GM21515 (cell line): ENCODE data around the gene LANCL1.

ENCODE experiments used
- ATAC-seq: cut with Tn5 transposase; IDR thresholded peaks from one replicate; pipeline ENCODE4 v1.9.1; 2021; ENCODE audit not compliant: unreplicated experiment

LANCL1 gene, protein sequence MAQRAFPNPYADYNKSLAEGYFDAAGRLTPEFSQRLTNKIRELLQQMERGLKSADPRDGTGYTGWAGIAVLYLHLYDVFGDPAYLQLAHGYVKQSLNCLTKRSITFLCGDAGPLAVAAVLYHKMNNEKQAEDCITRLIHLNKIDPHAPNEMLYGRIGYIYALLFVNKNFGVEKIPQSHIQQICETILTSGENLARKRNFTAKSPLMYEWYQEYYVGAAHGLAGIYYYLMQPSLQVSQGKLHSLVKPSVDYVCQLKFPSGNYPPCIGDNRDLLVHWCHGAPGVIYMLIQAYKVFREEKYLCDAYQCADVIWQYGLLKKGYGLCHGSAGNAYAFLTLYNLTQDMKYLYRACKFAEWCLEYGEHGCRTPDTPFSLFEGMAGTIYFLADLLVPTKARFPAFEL

GRCh38 chr2:210476194-210477128, at the start of gene LANCL1:
TSS of gene LANCL1 (minus strand) at chr2:210476759. CDS start at chr2:210476396, 363 bp downstream.
- peak; percentile 100 for ATAC-seq

DNA sequence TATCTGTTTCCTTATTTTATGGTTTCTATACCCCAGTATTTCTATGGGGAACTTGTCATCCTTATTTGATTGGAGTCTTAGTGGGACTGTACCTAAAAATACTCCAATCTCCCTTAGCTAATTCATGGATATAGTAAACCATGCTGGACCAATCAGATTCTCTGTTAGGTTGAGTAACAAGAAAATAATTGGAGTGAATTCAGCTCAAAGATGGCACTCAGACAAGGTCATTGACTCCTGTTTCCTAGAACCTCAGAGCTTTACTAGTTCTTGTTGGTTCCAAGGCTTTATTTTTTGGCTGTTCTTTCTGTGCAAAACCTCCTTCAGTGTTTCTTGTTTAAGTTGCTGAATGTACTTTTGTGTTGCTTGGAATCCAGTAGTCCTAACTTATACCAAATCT, 48.0 kb upstream of the LANCL1 start:
- ATAC-seq: no peak

- no peak for ATAC-seq
Observed at GRCh38 chr2:210523650-210524289, 47.2 kb upstream of the LANCL1 start.

- no peak for ATAC-seq
Observed at GRCh38 chr2:210522399-210522798, 45.8 kb upstream of the LANCL1 start.

GRCh38 chr2:210519594-210519993, 43.0 kb upstream of the LANCL1 start:
- ATAC-seq: no peak

- no peak for ATAC-seq
Observed at GRCh38 chr2:210517264-210517663, 40.7 kb upstream of the LANCL1 start.

- no peak for ATAC-seq
Observed at GRCh38 chr2:210515911-210516310, 39.4 kb upstream of the LANCL1 start.

DNA sequence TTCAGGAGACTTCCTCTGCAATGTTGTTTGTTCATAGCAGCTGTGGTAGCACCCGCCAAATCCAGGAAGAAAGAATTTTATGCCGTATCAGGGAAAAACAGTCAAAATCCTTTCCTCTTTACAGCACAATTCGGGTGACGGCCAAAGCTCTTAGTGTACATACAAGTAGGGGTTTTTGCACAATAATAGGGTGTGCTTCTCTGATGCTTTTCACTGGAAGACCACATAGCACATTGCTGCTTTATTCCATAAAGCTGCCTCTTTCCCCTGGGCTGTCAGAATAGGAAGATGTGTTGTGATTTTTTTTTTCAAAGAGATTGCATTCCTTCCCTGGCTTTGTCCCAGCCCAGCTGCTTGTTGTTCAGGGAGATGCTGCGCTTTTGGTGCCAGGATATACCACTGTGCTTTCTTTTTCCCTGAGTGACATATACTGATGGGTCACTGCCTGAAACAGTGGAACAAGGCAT, 27.2 kb upstream of the LANCL1 start:
- ATAC-seq: no peak

- peak; percentile 94 for ATAC-seq
Observed at GRCh38 chr2:210503001-210503623, 26.6 kb upstream of the LANCL1 start.

- ATAC-seq: peak; percentile 79
Observed at GRCh38 chr2:210496512-210496911, 20.0 kb upstream of the LANCL1 start.

DNA sequence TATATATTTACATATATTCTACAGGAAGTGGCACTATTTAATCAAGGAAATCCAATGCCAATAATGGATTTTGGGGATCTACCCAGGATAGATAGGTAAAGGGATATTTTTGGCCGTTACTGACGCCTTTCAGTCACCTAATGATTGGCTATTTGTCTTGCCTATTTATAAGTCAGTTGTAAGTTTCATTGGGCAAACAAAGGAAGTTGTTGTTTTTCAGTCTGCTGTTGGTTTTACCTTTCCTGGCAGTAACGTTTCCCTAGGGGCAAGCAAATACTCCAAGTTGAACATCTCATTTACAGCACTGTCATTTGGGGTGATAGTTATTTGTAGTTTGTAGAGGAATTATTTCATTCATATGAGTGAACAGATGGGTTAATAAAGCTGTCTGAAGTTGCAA, 17.0 kb upstream of the LANCL1 start:
- ATAC-seq: no peak

- ATAC-seq: no peak
Observed at GRCh38 chr2:210481601-210482175, 5.1 kb upstream of the LANCL1 start.

DNA sequence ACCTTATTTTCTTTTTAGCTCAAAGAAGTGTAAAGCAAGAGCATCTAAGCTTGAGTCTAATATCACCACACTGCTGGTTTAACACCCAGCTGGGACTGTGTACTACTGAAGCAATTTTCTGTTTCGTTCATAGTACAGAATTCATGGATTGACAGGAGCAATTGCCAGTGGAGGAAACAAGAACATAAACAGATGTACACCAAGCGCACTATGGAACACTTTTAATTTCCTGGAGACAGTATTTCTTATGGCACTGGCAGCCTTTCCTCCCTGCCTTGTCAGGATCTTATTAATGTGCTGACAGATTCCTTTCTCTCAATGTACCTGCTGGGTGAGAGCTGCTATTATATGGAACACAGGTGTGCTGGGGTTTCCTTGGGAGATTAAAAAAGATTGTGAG, 4.2 kb upstream of the LANCL1 start:
- no peak for ATAC-seq

- ATAC-seq: no peak
Observed at GRCh38 chr2:210480079-210480478, 3.5 kb upstream of the LANCL1 start.

- no peak for ATAC-seq
Observed at GRCh38 chr2:210478661-210479060, 2.1 kb upstream of the LANCL1 start.

GRCh38 chr2:210477496-210477895, 937 bp upstream of the LANCL1 start:
- ATAC-seq: no peak

- ATAC-seq: no peak
Observed at GRCh38 chr2:210475706-210476105, 853 bp downstream of the LANCL1 start.

- no peak for ATAC-seq
Observed at GRCh38 chr2:210474776-210475175, 1.8 kb downstream of the LANCL1 start.

GRCh38 chr2:210461401-210461800, 15.2 kb downstream of the LANCL1 start:
- peak; percentile 48 for ATAC-seq
